ENCODE data around the gene DOCK10.
A peak's percentile ranks its signal among the peaks of the same experiment; 100 is the strongest.

The DOCK10 gene

GRCh38 chr2:224876522-224876921 is 165.7 kb downstream of the DOCK10 start:
- DNase-seq (ENCODE audit: low spot score) = no peak

GRCh38 chr2:224875841-224876240 is 166.4 kb downstream of the DOCK10 start:
- DNase-seq (ENCODE audit: low spot score) = no peak

GRCh38 chr2:224875153-224875552 is 167.1 kb downstream of the DOCK10 start:
- DNase-seq (ENCODE audit: low spot score) = no peak

- DNase-seq (ENCODE audit: low spot score) = no peak
These were observed 170.5 kb downstream of the DOCK10 start for GRCh38 chr2:224871813-224872212.

- DNase-seq (ENCODE audit: low spot score) = no peak
These were observed 171.9 kb downstream of the DOCK10 start for GRCh38 chr2:224870341-224870740.

GRCh38 chr2:224869601-224870233 is 172.6 kb downstream of the DOCK10 start:
- DNase-seq (ENCODE audit: low spot score) = no peak

- no peak for DNase-seq (ENCODE audit: low spot score)
These were observed 177.3 kb downstream of the DOCK10 start for GRCh38 chr2:224865016-224865415.

- no peak for DNase-seq (ENCODE audit: low spot score)
These were observed 181.0 kb downstream of the DOCK10 start for GRCh38 chr2:224861266-224861665.

GRCh38 chr2:224860786-224861185 is 181.5 kb downstream of the DOCK10 start:
- DNase-seq (ENCODE audit: low spot score) = no peak

GRCh38 chr2:224851811-224852210 is 190.5 kb downstream of the DOCK10 start:
- DNase-seq (ENCODE audit: low spot score) = no peak

GRCh38 chr2:224850081-224850480 is 192.2 kb downstream of the DOCK10 start:
- no peak for DNase-seq (ENCODE audit: low spot score)

- DNase-seq (ENCODE audit: low spot score) = no peak
These were observed 193.0 kb downstream of the DOCK10 start for GRCh38 chr2:224849264-224849663.

- peak; percentile 66 for DNase-seq (ENCODE audit: low spot score)
These were observed 194.1 kb downstream of the DOCK10 start for GRCh38 chr2:224847961-224848850.

- no peak for DNase-seq (ENCODE audit: low spot score)
These were observed 194.9 kb downstream of the DOCK10 start for GRCh38 chr2:224847381-224847780.

- no peak for DNase-seq (ENCODE audit: low spot score)
These were observed 195.6 kb downstream of the DOCK10 start for GRCh38 chr2:224846686-224847085.

GRCh38 chr2:224846161-224846560 is 196.1 kb downstream of the DOCK10 start:
- no peak for DNase-seq (ENCODE audit: low spot score)

- DNase-seq (ENCODE audit: low spot score) = no peak
These were observed 199.1 kb downstream of the DOCK10 start for GRCh38 chr2:224843141-224843540.

- DNase-seq (ENCODE audit: low spot score) = no peak
These were observed 200.4 kb downstream of the DOCK10 start for GRCh38 chr2:224841910-224842309.

GRCh38 chr2:224838335-224838734 is 203.9 kb downstream of the DOCK10 start:
- DNase-seq (ENCODE audit: low spot score) = no peak

- DNase-seq (ENCODE audit: low spot score) = no peak
These were observed 204.7 kb downstream of the DOCK10 start for GRCh38 chr2:224837558-224837957.

GRCh38 chr2:224837066-224837465 is 205.2 kb downstream of the DOCK10 start:
- DNase-seq (ENCODE audit: low spot score) = no peak

- no peak for DNase-seq (ENCODE audit: low spot score)
These were observed 206.0 kb downstream of the DOCK10 start for GRCh38 chr2:224836263-224836662.

- DNase-seq (ENCODE audit: low spot score) = no peak
These were observed 206.9 kb downstream of the DOCK10 start for GRCh38 chr2:224835405-224835804.
